Bronchial epithelial cell (primary cell): ENCODE measurements around the gene C1QTNF1. TPM values are rescaled to one million over a fixed set of nuclear protein-coding genes. Genes with fewer than 3 reads are reported as not detected.

Source experiments
- DNase-seq: peaks from one replicate; pipeline ENCODE4 v3.0.0-alpha.2; 2010; ENCODE audit warnings: low read depth
- FAIRE-seq: peaks from 2 replicates; lab custom pipeline; 2011; peaks lifted over from hg19 to GRCh38; lab: Jason Lieb, UNC
- H3K27me3 ChIP-seq: 2 replicates; pipeline ENCODE4 v1.5.1; 2011; ENCODE audit warnings: low read length; ENCODE audit not compliant: control insufficient read depth, insufficient read depth
- H3K36me3 ChIP-seq: 2 replicates; pipeline ENCODE4 v1.5.1; 2011; ENCODE audit warnings: low read length; ENCODE audit not compliant: control insufficient read depth, insufficient read depth
- H3K4me3 ChIP-seq: 2 replicates; pipeline ENCODE4 v1.5.1; 2011; ENCODE audit warnings: mild to moderate bottlenecking, low read depth, low read length, control low read depth
- total RNA-seq: library from RNA; depleted of rRNA; stranded (reverse); fragments of >200 nt; gene quantifications from 2 replicates; pipeline ENCODE4 v1.2.1, GENCODE V29; 2014
- TF ChIP-seq, protein P1 (sequence below): IDR thresholded peaks from 2 replicates; pipeline ENCODE4 v1.5.1; 2011; ENCODE audit warnings: mild to moderate bottlenecking, moderate library complexity, low read length, control low read depth, inconsistent platforms; ENCODE audit not compliant: insufficient read depth, severe bottlenecking

The C1QTNF1 gene
- total RNA-seq, 1 donor from 2014 or later, result 0.79 TPM

DNA sequence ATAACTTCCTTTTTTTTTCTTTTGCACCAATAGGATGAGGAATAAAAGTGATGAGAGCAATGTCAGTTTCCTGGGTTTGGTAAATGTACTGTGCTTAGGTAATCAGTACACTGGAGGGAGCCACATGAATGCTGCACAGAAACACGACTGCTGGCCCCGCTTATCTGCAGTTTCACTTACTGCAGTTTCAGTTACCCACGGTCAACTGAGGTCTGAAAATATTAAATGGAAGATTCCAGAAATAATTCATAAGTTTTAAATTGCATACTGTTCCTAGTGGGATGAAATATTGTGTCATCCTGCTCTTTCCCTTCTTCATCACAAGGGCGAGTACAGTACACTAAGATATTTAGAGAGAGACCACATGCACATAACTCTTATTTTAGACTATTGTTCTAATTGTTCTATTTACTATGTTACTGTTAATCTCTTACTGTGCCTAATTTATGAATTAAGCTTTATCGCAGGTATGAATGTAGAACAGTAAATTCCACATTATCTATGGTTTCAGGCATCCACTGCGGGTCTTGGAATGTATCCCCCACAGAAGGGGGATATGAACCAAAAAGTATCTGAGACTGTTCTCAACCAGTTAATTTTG is 37.8 kb upstream of the C1QTNF1 start:
- no peak for FAIRE-seq
- H3K4me3 ChIP-seq, result no peak overlapping the region

DNA sequence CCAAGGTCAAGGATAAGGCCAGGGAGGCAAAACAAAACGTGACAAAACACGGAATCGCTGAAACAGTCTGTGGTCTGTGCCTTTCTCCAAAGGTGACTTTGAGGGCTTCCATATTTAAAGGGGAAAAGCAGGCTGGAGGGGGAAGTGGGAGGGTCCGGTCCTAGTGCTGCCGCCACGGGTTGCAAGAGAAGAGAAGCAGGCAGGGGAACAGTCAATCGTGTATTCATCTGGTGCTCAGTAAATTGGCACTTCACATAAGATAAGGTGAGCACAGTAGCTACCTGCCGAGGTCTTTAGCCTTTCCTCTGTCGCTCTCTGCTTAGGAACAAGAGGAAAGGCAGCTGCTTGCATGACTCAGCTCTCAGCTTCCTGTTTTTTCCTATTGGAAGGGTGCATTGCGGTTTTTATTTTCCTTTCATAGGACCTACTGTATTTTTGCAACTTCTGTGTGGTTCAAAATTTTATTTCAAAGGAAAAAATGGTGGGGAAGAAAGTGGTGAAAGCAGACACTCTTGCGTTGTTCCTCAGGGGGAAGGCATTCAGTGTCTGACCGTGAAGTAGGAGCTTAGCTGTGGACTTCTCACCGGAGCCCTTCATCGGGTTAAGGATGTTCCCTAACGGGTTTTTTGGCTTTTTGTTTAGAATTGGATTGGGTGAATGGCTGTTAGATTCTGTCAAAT is 37.2 kb upstream of the C1QTNF1 start:
- Histone ChIP-seq H3K27me3 (no peaks in the 10 kb centered on the region), H3K4me3 (no peak overlapping the region), H3K36me3 (peaks cover 3% of the 10 kb centered on the region)
- DNase-seq (peak; percentile 77), FAIRE-seq (no peak)
- TF ChIP-seq, protein P1, sequence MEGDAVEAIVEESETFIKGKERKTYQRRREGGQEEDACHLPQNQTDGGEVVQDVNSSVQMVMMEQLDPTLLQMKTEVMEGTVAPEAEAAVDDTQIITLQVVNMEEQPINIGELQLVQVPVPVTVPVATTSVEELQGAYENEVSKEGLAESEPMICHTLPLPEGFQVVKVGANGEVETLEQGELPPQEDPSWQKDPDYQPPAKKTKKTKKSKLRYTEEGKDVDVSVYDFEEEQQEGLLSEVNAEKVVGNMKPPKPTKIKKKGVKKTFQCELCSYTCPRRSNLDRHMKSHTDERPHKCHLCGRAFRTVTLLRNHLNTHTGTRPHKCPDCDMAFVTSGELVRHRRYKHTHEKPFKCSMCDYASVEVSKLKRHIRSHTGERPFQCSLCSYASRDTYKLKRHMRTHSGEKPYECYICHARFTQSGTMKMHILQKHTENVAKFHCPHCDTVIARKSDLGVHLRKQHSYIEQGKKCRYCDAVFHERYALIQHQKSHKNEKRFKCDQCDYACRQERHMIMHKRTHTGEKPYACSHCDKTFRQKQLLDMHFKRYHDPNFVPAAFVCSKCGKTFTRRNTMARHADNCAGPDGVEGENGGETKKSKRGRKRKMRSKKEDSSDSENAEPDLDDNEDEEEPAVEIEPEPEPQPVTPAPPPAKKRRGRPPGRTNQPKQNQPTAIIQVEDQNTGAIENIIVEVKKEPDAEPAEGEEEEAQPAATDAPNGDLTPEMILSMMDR, result no peak

More for the DNA sequence above, 37.8 kb upstream of the C1QTNF1 start:
- H3K27me3 ChIP-seq, result no peaks in the 10 kb centered on the region
- TF ChIP-seq, protein P1, result peak; percentile 22
- no peak for DNase-seq
- H3K36me3 ChIP-seq, result peaks cover under 1% of the 10 kb centered on the region

DNA sequence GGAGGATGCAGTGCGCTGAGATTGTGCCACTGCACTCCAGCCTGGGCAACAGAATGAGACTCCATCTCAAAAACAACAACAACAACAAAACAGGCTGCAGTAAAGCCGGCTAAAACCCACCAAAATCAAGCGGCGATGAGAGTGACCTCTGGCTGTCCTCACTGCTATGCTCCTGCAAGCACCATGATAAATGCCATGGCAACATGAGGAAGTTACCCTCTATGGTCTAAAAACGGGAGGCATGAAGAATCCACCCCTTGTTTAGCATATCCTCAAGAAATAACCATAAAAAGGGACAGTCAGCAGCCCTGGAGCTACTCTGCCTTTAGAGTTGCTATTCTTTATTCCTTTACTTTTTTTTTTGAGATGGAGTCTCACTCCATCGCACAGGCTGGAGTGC is 35.8 kb upstream of the C1QTNF1 start:
- FAIRE-seq (no peak), DNase-seq (no peak)
- TF ChIP-seq, protein P1, result no peak

DNA sequence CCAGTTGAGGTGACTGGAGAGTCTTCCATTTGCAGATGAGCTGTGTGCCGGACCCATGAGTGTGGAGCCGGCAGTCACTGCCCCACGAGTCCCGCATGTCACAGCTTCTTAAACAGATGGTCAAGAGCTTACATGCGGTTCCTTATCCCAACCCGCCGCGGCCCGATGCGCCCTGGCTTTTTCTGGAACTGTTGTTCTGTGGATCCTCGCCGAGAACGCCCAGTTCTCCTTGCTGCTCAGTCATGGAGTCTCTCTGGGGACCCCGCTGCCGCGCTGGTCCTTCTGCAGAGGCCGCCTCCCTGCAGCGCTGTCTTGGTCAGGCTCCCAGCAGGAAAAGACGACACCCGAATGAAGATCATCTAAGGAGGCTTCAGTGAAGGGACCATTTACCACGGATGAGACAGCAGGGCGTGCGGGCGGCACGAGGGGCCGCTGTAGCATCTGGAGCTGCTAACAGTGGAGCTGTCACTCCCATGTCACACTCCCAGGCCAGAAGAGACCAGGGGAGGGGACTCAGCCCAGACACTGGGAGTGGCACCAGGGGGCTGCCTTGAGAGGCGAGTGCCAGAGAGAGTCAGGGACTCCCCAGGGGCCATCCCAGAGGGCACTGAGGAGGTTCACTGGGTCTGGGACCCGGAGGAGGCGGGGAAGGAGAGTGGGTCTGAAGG is 33.5 kb upstream of the C1QTNF1 start:
- H3K27me3 ChIP-seq, result no peaks in the 10 kb centered on the region
- no peak for DNase-seq
- FAIRE-seq, result no peak
- TF ChIP-seq, protein P1, result no peak
- H3K36me3 ChIP-seq, result peaks cover 15% of the 10 kb centered on the region
- H3K4me3 ChIP-seq, result no peak overlapping the region

More for the DNA sequence above, 35.8 kb upstream of the C1QTNF1 start:
- no peaks in the 10 kb centered on the region for H3K27me3 ChIP-seq
- no peak overlapping the region for H3K4me3 ChIP-seq
- peaks cover 5% of the 10 kb centered on the region for H3K36me3 ChIP-seq

DNA sequence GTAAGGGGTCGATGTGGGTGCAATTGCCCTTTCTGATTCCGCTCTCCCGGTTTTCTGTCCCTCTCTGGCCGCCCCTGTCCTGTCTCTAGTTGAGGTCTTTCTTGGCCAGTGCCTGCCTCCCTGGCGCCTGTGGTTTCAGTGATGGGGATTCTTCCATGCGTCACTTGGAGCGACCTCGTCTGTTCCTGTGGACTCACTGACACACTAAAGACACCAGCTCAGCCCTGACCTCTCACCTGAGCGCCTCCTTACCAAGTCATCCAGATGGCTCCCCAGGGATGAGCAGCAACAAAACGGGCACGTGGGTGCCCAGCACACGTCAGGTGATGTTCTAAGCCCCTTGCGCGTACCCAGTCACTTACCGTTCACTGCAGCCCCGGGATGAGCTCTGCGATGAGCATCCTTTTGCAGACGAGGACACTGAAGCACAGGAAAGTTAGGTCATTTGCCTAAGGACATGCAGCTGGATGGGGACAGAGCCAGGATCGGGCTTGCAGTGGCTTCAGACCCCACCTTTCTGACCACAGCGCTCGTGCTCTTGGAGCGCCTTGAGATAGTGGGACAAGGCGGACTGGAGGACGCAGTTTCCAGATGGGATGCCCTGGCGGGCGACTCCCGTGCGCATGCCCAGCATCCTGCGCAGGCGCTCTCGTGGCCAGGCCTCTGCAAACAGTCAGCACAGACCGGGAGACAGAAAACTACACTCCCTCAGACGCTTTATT is 32.8 kb upstream of the C1QTNF1 start:
- FAIRE-seq, result no peak
- Histone ChIP-seq H3K27me3 (no peaks in the 10 kb centered on the region), H3K4me3 (no peak overlapping the region), H3K36me3 (peaks cover 15% of the 10 kb centered on the region)
- TF ChIP-seq, protein P1, result no peak
- no peak for DNase-seq
